ENCODE measurements around the gene CASK.

CASK gene

DNA sequence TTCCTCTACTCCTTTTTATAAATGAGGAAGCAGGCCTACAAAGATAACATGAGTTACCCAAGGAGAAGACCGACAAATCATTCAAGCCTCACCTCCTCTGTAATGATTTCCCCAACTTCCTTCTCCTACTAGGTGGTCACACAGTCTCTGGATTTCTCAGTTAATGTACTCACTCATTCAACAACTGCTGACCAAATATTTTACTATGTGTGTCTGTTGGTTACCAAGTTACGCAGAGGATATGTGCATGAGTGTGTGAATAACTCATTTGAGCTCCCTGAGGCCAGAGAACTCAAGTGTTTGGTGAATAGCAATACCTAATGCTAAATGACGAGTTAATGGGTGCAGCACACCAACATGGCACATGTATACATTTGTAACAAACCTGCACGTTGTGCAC lies 10.4 kb downstream of the CASK start:
- TF ChIP-seq, protein P1, sequence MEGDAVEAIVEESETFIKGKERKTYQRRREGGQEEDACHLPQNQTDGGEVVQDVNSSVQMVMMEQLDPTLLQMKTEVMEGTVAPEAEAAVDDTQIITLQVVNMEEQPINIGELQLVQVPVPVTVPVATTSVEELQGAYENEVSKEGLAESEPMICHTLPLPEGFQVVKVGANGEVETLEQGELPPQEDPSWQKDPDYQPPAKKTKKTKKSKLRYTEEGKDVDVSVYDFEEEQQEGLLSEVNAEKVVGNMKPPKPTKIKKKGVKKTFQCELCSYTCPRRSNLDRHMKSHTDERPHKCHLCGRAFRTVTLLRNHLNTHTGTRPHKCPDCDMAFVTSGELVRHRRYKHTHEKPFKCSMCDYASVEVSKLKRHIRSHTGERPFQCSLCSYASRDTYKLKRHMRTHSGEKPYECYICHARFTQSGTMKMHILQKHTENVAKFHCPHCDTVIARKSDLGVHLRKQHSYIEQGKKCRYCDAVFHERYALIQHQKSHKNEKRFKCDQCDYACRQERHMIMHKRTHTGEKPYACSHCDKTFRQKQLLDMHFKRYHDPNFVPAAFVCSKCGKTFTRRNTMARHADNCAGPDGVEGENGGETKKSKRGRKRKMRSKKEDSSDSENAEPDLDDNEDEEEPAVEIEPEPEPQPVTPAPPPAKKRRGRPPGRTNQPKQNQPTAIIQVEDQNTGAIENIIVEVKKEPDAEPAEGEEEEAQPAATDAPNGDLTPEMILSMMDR (IDR thresholded peaks at IDR 0.05; ENCODE audit: low read depth, low read length) = no peak
- H3K4me3 ChIP-seq (ENCODE audit: low read depth, low read length) = no peak overlapping the region

DNA sequence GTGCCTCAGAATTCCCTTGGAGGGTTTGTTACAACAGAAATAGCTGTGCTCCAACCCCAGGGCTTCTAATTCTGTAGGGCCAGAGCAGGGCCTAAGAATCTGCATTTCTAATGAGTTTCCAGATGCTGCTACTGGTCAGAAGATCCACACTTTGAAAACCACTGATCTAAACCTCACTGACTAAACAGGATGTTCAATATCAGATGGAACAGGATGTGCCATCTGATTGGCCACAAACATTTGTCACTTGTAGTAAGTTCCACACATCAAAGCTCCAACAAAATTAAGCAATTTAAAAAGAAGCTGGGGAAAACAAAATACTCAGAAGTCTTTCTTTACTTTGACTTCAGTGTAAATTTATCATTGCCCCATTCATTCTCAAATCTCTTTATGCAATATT lies 14.3 kb downstream of the CASK start:
- H3K4me3 ChIP-seq (ENCODE audit: low read depth, low read length) = no peak overlapping the region
- TF ChIP-seq, protein P1 (IDR thresholded peaks at IDR 0.05; ENCODE audit: low read depth, low read length) = no peak

DNA sequence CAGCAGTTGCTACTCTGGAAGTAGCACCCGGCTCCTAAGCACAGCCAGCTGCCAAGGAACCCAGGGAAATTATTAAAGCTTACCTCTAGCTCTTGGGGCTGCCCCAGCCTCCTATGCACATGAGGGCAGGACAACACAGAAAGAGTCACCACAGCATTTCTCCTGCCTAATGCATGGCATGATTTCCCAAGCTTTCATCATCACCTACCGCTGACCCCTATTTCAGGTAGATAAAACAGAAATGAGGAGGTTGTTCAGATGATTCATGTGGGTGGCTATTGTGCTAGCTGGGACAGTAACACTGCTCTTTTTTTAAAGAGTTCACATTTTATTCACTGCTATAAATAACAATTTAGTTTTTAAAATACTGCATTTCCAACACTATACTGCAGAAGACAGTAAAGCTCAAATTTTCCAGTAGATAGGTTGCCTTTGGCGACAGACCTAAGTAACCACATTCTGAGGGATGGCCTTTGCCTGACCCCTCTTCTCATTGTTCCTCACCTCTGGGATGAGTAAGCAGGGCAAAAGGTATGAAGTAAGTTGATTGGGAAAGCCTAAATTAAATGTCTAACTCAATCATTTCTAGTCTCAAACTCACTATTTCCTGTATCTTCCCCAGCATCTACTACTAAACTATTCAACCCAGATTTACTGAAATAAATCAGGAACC lies 16.7 kb downstream of the CASK start:
- H3K4me3 ChIP-seq (ENCODE audit: low read depth, low read length) = no peak overlapping the region
- TF ChIP-seq, protein P1 (IDR thresholded peaks at IDR 0.05; ENCODE audit: low read depth, low read length) = no peak

DNA sequence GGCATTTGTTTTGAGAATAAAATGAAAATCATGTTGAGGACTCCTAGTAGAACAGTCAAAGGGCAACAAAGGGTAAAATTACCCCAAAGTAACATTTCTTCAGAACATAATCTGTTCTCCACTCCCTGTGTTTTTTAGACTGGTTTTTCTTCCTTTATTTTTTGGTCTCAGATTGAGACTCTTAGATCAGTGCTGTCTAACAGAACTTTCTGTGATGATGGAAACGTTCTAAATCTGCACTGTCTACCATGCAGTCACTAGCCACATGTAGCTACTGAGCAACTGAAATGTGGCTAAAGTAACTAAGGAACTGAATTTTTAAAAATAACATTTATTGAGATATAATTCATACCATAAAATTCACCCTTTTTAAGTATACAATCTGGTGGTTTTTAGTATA lies 19.8 kb downstream of the CASK start:
- H3K4me3 ChIP-seq (ENCODE audit: low read depth, low read length) = no peak overlapping the region
- TF ChIP-seq, protein P1 (IDR thresholded peaks at IDR 0.05; ENCODE audit: low read depth, low read length) = no peak

GRCh38 chrX:41900321-41900720 lies 23.0 kb downstream of the CASK start:
- H3K4me3 ChIP-seq (ENCODE audit: low read depth, low read length) = no peak overlapping the region
- TF ChIP-seq, protein P1 (IDR thresholded peaks at IDR 0.05; ENCODE audit: low read depth, low read length) = no peak

DNA sequence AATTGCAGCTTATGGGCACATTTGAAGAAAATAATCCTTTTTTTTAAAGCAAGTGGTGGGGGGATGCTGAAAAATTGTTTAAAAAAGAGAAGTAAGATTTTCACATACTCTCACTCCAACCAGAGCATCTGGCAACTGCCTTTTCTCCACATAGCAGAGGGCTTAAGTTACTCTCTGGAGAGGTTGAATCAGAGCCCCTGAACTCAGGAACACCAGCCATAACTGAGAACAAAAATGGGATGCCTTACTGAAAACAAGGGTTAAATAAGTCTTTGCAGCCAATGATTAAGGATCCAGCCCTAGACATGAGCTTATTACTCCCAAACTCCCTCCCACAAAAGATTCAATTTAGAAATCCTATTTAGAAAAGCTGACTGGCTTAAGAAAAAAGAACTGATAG lies 27.5 kb downstream of the CASK start:
- no peak overlapping the region for H3K4me3 ChIP-seq (ENCODE audit: low read depth, low read length)
- TF ChIP-seq, protein P1 (IDR thresholded peaks at IDR 0.05; ENCODE audit: low read depth, low read length) = no peak

DNA sequence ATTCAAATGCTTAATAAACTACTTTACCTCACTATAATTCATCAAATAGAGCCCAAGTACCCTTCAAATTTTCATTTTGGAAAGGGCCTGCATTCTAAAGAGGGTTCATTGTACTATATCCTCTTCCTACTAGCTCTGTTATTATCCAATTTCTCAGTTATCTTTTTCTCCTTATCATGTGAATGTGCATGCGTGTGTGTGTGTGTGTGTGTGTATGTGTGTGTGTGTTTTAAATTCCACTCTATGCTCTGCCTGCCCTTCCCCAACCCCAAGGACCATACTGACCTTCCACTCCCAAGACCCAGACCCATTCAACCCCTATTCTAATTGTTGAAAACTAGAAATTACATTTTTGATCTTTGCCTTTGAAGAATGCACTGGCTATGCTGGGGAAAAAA lies 33.3 kb downstream of the CASK start:
- H3K4me3 ChIP-seq (ENCODE audit: low read depth, low read length) = no peak overlapping the region
- TF ChIP-seq, protein P1 (IDR thresholded peaks at IDR 0.05; ENCODE audit: low read depth, low read length) = no peak

All from WI38 (cell line).